GM18519 (cell line): Measurements from ENCODE around the gene TM4SF5.

Source experiments
- ATAC-seq: cut with Tn5 transposase; IDR thresholded peaks from one replicate; pipeline ENCODE4 v1.9.1; 2021; ENCODE audit warnings: mild to moderate bottlenecking, moderate library complexity; ENCODE audit not compliant: unreplicated experiment, low FRiP score

Gene TM4SF5

GRCh38 chr17:4788807-4789700, 17.4 kb downstream of the TM4SF5 start, which contains the start of gene GLTPD2:
GLTPD2 (plus strand) TSS chr17:4788964; CDS start chr17:4789012, 48 bp downstream.
- no peak for ATAC-seq

DNA sequence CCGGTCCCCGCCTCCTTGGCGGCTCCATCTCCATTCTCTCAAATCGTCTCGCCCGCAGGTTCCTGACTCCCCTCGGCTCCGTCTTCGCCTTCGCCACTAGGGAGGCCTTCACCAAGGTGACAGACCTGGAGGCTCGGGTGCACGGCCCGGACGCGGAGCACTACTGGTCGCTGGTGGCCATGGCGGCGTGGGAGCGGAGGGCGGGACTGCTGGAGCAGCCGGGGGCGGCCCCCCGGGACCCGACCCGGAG, 17.9 kb downstream of the TM4SF5 start:
- no peak for ATAC-seq

DNA sequence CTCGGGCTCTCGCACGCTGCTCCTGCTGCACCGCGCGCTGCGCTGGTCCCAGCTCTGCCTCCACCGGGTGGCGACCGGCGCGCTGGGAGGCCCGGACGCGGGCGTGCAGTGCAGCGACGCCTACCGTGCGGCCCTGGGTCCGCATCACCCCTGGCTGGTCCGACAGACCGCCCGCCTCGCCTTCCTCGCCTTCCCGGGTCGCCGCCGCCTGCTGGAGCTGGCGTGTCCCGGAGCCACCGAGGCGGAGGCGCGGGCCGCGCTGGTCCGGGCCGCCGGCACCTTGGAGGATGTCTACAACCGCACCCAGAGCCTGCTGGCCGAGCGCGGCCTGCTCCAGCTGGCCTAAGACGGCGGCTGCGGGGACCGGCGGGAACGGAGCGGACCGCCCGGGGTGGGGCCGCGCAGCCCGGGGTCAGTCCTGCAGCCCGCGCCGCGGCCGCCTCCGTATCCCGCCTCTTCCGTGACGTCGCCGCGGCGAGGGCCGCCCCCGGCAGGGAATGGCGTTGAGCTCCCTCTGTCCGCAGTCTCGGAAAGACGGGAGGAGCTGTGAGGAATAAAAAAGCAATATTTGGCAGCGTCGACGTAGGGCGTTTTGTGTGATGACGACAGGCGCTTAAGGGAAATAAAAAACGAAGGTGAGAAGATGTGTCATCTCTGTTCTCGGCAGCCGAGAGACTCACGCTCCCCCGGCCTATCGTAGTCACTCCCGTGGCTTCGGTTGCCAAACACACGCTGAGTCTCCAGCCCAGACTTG, 18.4 kb downstream of the TM4SF5 start:
- ATAC-seq, result no peak

- no peak for ATAC-seq
These were observed 19.0 kb downstream of the TM4SF5 start for GRCh38 chr17:4790705-4791088.

- ATAC-seq, result no peak
These were observed 23.5 kb downstream of the TM4SF5 start for GRCh38 chr17:4795168-4795567.

DNA sequence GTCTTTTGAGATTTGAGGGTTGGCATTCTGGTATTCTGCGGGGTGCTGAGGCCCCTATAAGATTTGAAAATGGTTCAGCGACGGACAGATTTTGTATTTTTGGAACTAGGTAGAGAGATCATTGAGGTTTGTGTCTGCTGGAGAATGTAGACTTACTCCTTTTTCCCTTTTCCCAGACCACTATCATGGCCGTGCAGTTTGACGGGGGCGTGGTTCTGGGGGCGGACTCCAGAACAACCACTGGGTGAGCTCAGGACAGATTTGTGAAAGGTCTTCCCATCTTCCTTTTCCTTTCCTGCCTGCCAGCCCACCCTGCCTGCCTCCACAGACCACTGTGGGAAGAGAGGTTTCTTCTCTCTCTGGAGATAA, 24.9 kb downstream of the TM4SF5 start:
- no peak for ATAC-seq

- no peak for ATAC-seq
These were observed 28.9 kb downstream of the TM4SF5 start for GRCh38 chr17:4800462-4801196.

GRCh38 chr17:4802228-4802627, 30.5 kb downstream of the TM4SF5 start, which contains the start of gene C17orf114:
C17orf114 (minus strand) TSS chr17:4802328.
- ATAC-seq, result no peak

DNA sequence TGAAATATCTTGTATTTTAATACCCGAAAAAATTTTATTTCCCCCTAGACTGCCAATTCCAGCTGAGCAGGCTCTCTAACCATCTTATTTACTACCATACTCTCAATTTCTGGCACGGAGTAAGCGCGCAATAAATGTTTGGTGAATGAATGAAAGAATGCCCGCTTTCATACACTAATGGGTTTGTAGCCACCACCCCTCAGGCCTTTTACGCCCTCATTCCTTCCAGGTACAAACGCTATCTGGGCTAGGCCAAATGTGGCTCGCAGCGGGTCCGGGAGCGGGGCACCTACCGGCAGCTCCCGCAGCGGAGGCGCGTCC, 34.7 kb downstream of the TM4SF5 start:
- ATAC-seq, result no peak

DNA sequence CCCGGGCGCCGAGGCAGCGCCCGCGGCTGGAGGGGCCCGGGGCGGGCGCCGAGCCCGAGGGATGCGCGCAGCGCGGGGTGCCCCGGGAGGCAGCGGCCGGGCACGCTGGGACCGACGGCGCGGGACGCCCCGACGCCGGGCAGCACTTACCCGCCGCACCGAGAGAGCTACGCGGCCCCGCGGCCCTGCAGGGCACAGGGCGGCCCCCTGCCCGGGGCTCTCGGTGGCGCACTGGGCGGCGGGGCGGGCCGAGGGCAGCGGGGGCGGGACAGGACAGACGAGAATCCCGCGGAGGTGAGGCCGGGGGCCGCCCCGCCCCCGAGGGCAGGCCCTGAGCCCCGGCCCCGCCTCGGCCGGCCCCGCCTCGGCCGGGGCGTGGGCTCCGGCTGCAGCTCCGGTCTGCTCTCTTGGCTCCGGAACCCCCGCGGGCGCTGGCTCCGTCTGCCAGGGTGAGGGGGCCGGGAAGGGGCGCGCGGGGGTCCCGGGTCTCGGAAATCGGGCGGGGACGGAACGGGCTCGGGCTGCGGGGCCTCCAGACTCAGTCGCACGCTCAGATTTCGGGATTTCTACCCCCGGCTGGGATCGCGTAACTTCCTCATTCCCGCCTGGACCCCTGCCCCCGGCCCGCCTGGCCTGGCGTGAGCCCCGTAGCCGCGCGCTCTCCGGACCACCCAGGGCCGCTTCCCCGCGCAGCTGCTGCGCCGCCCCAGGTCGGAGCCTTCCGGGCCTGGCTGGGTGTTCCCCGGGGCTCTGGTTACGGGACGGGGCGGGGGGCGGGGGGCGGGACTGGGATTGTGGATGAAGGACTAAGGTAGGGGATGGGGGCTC, 35.3 kb downstream of the TM4SF5 start, which contains the start of gene PLD2:
Gene PLD2, plus strand, starts transcription at position 376 of the 828 bp plus-strand sequence. CDS start 621 bp downstream, outside the sequence.
- ATAC-seq, result peak; percentile 79

DNA sequence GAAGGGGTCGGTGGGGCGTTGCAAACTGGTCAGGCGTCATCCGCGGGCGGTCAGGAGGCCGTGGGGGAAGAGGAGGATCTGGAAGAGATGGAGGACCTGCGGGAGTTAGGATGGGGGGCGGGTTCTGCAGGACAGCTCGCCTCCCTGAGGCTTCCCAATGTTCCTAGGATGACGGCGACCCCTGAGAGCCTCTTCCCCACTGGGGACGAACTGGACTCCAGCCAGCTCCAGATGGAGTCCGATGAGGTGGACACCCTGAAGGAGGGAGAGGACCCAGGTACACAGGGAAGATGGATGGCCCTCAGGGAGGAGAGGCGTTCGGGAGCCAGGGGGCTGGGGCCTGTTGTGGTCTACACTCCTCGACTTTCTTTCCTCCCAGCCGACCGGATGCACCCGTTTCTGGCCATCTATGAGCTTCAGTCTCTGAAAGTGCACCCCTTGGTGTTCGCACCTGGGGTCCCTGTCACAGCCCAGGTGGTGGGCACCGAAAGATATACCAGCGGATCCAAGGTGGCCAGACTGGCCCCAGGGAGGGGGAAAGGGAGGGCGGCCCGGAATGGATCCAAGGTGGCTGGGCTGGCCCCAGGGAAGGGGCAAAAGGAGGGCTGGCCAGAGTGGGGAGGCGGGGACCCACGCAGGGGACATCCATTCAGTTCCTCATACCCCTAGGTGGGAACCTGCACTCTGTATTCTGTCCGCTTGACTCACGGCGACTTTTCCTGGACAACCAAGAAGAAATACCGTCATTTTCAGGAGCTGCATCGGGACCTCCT, 36.1 kb downstream of the TM4SF5 start:
- no peak for ATAC-seq

GRCh38 chr17:4808378-4808767, 36.7 kb downstream of the TM4SF5 start:
- ATAC-seq, result no peak

DNA sequence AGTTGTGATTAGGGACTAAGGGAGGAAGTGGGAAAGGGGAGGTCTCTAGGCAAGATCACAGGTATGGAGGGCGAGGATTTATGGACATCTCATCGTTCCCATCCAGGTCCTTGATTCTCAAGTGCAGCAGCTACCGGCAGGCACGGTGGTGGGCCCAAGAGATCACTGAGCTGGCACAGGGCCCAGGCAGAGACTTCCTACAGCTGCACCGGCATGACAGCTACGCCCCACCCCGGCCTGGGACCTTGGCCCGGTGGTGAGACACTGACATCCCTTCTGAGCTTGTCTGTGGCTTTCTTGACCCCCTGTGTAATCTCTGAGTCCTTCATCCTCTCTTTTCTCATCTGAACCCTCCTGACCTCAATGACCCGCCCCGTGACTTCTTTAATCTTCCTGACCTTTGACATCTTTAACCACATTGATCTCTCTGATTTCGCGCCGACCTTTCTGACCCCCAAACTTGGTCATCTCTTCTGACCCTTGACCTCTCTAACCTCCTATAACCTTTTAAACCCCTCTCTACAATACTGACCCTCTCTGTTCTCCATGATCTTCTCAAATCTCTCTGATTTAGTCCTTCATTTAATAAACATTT, 39.1 kb downstream of the TM4SF5 start:
- no peak for ATAC-seq

DNA sequence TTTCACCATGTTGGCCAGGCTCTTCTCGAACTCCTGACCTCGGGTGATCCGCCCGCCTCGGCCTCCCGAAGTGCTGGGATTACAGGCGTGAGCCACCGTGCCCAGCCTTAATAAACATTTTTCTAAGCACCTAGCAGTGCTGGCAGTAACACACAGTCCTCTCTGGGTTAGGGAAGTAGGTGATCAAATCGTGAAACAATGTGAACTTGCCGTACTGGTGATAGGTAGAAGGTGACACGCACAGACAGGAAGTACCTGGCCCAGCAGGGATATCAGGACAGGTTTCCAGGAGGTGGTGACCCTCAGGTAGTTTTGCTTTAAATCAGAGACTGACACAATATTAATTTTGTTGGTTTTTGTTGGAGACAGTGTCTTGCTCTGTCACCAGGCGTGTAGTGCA, 39.8 kb downstream of the TM4SF5 start:
- no peak for ATAC-seq

DNA sequence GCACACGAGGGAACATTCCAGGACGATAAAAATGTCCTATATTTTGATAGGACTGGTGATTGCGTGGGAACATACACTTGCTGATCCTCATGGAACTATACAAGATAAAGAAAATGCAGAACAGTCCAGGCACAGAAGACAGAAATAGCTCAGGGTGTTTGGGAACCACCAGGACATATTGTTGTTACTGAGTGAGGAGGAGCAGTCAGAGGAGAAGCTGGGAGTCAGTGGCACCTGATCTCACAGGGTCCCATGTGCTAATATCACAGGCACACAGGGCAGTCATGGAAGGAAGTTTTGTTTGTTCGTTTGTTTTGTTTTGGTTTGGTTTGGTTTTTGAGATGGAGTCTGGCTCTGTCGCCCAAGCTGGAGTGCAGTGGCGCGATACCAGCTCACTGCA, 41.0 kb downstream of the TM4SF5 start:
- ATAC-seq, result no peak

- ATAC-seq, result no peak
These were observed 43.5 kb downstream of the TM4SF5 start for GRCh38 chr17:4815043-4815675.

DNA sequence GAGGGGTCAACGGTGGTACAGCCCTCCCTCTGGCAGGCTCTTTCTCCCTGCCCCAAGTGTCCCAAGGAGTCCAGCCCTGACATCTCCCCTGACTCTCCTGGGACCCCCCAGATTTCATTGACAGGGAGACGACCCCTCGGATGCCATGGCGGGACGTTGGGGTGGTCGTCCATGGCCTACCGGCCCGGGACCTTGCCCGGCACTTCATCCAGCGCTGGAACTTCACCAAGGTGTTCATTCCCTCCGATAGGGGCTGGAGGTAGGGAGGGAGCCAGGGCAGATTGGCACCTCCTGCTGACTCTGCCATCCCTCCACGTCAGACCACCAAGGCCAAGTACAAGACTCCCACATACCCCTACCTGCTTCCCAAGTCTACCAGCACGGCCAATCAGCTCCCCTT, 45.1 kb downstream of the TM4SF5 start:
- ATAC-seq, result no peak

GRCh38 chr17:4818276-4818675, 46.6 kb downstream of the TM4SF5 start:
- ATAC-seq, result no peak

GRCh38 chr17:4822835-4823234, 51.1 kb downstream of the TM4SF5 start:
- ATAC-seq, result no peak
